Vagina (tissue), 2 donors: ENCODE measurements around the gene DACT2.

ENCODE experiments used
- POLR2AphosphoS5 ChIP-seq, 2 donors: sonication (generic); formaldehyde crosslinking; IDR thresholded peaks; one replicate each; pipeline ENCODE4 v1.9.0; 2017; ENCODE audit warnings: antibody characterized with exemption in 2 of 2, mild to moderate bottlenecking in 2 of 2, low read depth in 1 of 2; ENCODE audit not compliant: insufficient read depth in 1 of 2
- TF ChIP-seq, protein P1 (sequence below), 3 experiments: fragments of 450-650 bp in 2 of 3; fragments of 200-600 bp in 1 of 3; sonication (generic) in 1 of 3; IDR thresholded peaks; one replicate each; pipeline ENCODE4 v1.5.1; 2017 to 2019; ENCODE audit warnings: antibody characterized with exemption in 3 of 3, mild to moderate bottlenecking in 2 of 3, moderate library complexity in 2 of 3

DNA sequence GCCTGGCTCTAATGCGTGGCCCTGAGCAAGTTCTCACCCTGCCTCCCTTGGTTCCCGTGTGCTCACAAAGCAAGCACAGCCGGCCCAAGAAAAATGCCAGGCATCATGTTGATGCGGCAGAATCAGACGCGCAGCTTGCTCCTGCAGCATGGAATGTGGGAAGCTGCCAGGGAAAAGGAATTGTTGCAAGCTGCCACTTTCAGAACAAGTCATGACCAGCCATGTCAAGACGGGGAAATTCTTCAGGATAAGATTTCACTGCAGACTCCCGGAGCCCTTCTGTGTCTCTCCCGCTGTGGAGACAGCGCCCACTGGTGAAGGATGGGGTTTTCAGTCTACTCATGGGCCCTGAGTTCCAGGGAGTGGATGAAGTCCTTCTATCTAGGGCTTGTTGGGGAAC lies 4.6 kb downstream of the DACT2 start:
- TF ChIP-seq, protein P1, sequence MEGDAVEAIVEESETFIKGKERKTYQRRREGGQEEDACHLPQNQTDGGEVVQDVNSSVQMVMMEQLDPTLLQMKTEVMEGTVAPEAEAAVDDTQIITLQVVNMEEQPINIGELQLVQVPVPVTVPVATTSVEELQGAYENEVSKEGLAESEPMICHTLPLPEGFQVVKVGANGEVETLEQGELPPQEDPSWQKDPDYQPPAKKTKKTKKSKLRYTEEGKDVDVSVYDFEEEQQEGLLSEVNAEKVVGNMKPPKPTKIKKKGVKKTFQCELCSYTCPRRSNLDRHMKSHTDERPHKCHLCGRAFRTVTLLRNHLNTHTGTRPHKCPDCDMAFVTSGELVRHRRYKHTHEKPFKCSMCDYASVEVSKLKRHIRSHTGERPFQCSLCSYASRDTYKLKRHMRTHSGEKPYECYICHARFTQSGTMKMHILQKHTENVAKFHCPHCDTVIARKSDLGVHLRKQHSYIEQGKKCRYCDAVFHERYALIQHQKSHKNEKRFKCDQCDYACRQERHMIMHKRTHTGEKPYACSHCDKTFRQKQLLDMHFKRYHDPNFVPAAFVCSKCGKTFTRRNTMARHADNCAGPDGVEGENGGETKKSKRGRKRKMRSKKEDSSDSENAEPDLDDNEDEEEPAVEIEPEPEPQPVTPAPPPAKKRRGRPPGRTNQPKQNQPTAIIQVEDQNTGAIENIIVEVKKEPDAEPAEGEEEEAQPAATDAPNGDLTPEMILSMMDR (IDR thresholded peaks at IDR 0.05): no peak
- no peak for TF ChIP-seq POLR2AphosphoS5 (IDR thresholded peaks at IDR 0.05; ENCODE audit: insufficient read depth in 1 of 2, low read depth in 1 of 2)
